Fibroblast of skin of left biceps (primary cell): ENCODE results near the gene PLCG2.
A peak's percentile ranks its signal among the peaks of the same experiment; 100 is the strongest.
"Not testable (repeated sequence)": the region's sequence is repeated elsewhere in the genome, so short reads cannot be mapped to it uniquely, and the experiment has no call there.

Source experiments
- DNase-seq, 2 experiments: peaks; one replicate each; pipeline ENCODE4 v3.0.0-alpha.2; 2013; ENCODE audit warnings: low read depth in 2 of 2

PLCG2 gene

GRCh38 chr16:81778861-81779535, at the start of gene PLCG2:
Gene PLCG2, plus strand, starts transcription at chr16:81779291. Its CDS starts 6,699 bp downstream, at chr16:81785990.
- peak in 1 of 2 experiments; percentile 1 for DNase-seq

- no peak for DNase-seq
These were observed 49.6 kb upstream of the PLCG2 start for GRCh38 chr16:81729451-81729850.

GRCh38 chr16:81730090-81731051, 48.7 kb upstream of the PLCG2 start:
- peak; percentile 47 to 50 for DNase-seq

- no peak for DNase-seq
These were observed 47.4 kb upstream of the PLCG2 start for GRCh38 chr16:81731649-81732048.

GRCh38 chr16:81732699-81733098, 46.4 kb upstream of the PLCG2 start:
- DNase-seq, result no peak

GRCh38 chr16:81733295-81733694, 45.8 kb upstream of the PLCG2 start:
- no peak for DNase-seq

GRCh38 chr16:81734632-81735434, 44.3 kb upstream of the PLCG2 start:
- no peak for DNase-seq

GRCh38 chr16:81737885-81738536, 41.1 kb upstream of the PLCG2 start:
- DNase-seq, result peak; percentile 25 to 29

- no peak for DNase-seq
These were observed 40.2 kb upstream of the PLCG2 start for GRCh38 chr16:81738783-81739496.

- no peak for DNase-seq
These were observed 39.6 kb upstream of the PLCG2 start for GRCh38 chr16:81739503-81739902.

GRCh38 chr16:81740169-81740568, 38.9 kb upstream of the PLCG2 start:
- DNase-seq, result no peak

- DNase-seq, result not testable (repeated sequence)
These were observed 37.7 kb upstream of the PLCG2 start for GRCh38 chr16:81741430-81741770.

- DNase-seq, result no peak
These were observed 34.7 kb upstream of the PLCG2 start for GRCh38 chr16:81744385-81744784.

GRCh38 chr16:81744911-81745310, 34.2 kb upstream of the PLCG2 start:
- DNase-seq, result no peak

- DNase-seq, result peak; percentile 12 to 20
These were observed 33.2 kb upstream of the PLCG2 start for GRCh38 chr16:81745704-81746558.

- no peak for DNase-seq
These were observed 32.5 kb upstream of the PLCG2 start for GRCh38 chr16:81746566-81746965.

GRCh38 chr16:81748476-81749198, 30.5 kb upstream of the PLCG2 start:
- no peak for DNase-seq

- DNase-seq, result no peak
These were observed 26.7 kb upstream of the PLCG2 start for GRCh38 chr16:81752225-81752875.

- no peak for DNase-seq
These were observed 26.2 kb upstream of the PLCG2 start for GRCh38 chr16:81752876-81753227.
